GM13977 (cell line): ENCODE measurements around the gene DCAF7.

Experiments used
- DNase-seq: peaks from one replicate; pipeline ENCODE4 v3.0.0; 2012; ENCODE audit warnings: low spot score
- CTCF ChIP-seq: IDR thresholded peaks from 2 replicates; pipeline ENCODE4 v1.5.1; 2012; ENCODE audit warnings: mild to moderate bottlenecking, control low read depth; ENCODE audit not compliant: insufficient read depth; ENCODE audit errors: extremely low read depth, missing control alignments
- in situ Hi-C: fragments of 300-500 bp; cut with MboI; formaldehyde crosslinking; loops from one replicate; pipeline ENCODE4 v1.12.0; 2022; ENCODE audit warnings: low sequenced_read_pairs, low pct_unique_long_range_greater_than_20kb, mixed read lengths, inconsistent platforms; ENCODE audit not compliant: unreplicated experiment

Gene DCAF7, protein sequence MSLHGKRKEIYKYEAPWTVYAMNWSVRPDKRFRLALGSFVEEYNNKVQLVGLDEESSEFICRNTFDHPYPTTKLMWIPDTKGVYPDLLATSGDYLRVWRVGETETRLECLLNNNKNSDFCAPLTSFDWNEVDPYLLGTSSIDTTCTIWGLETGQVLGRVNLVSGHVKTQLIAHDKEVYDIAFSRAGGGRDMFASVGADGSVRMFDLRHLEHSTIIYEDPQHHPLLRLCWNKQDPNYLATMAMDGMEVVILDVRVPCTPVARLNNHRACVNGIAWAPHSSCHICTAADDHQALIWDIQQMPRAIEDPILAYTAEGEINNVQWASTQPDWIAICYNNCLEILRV

DNA sequence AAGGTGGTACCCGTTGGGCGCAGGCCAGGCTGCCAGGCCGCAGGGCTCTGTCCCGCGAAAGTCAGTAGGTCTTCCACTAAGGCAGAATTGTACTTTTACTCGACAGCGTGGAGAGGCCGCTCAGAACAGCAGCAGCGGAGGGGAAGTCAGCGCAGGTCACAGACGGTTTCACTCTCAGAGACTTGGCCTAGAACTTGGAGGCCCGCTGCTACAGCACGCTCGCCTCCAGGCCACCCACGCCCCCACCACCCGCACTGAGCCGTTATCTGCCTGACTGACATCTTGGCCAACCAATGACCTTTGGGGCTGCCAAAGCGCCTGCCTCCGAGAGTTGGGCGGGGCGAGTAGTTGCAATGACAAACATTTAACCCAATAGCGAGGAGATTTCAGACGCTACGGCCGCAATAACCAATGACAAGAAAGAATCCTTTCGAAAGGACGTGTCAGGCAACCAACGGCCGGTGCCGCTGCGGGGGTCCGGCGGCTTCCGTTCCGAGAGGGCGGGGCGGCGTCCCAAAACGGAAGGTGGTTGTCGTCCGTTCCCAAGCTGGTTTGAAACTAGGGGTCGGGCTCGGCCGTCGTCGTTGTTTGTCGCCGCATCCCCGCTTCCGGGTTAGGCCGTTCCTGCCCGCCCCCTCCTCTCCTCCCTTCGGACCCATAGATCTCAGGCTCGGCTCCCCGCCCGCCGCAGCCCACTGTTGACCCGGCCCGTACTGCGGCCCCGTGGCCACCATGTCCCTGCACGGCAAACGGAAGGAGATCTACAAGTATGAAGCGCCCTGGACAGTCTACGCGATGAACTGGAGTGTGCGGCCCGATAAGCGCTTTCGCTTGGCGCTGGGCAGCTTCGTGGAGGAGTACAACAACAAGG, at the start of gene DCAF7:
TSS of gene DCAF7 (plus strand) at position 532 of the 871 bp plus-strand sequence. CDS start at position 733, 201 bp downstream.
- no peak for TF ChIP-seq CTCF
- in situ Hi-C loops: no loop called here
- peak; percentile 99 for DNase-seq

- no peak for TF ChIP-seq CTCF
- in situ Hi-C loops: no loop called here
- no peak for DNase-seq
Measured at GRCh38 chr17:63500543-63501390, 49.5 kb upstream of the DCAF7 start.

GRCh38 chr17:63503341-63503705, 47.0 kb upstream of the DCAF7 start:
- TF ChIP-seq CTCF: no peak
- in situ Hi-C loops: no loop called here
- no peak for DNase-seq

DNA sequence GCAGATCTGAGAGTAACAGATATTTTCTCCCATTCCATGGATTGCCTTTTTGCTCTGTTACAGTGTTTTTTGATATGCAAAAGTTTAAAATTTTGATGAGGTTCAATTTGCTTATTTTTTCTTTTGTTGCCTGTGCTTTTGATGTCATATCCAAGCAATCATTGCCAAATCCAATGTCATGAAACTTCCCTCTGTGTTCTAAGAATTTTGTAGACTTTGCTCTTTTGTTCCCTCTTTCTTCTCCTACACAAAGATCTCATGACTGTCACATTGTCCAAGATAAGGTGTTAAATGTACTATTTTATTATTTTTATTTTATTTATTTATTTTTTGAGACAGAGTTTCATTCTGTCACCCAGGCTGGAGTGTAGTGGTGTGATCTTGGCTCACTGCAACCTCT, 46.0 kb upstream of the DCAF7 start:
- in situ Hi-C loops: no loop called here
- no peak for DNase-seq
- no peak for TF ChIP-seq CTCF

DNA sequence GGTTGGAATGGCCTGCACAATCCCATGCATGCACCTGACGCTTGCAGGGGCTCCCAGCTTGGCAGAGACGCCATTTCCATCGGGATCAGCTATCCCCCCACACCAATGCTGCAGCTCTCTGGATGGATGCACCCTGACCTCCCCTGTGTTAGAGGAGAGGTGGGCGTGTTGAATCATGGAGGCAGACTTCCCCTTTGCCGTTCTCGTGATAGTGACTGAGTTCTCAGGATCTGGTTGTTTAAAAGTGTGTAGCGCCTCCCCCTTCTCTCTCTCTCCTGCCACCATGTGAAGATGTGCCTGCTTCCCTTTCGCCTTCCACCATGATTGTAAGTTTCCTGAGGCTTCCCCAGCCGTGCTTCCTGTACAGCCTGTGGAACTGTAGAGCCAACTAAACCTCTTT, 44.9 kb upstream of the DCAF7 start:
- no peak for TF ChIP-seq CTCF
- in situ Hi-C loops: no loop called here
- no peak for DNase-seq

GRCh38 chr17:63506627-63507026, 43.6 kb upstream of the DCAF7 start:
- no peak for TF ChIP-seq CTCF
- in situ Hi-C loops: no loop called here
- no peak for DNase-seq
